NCI-H2196 (cell line): Measurements from ENCODE around the gene CDK5.
"Not testable (repeated sequence)": the region's sequence is repeated elsewhere in the genome, so short reads cannot be mapped to it uniquely, and the experiment has no call there.

Experiments used
- DNase-seq: peaks from one replicate; lab custom pipeline; 2025; ENCODE audit not compliant: unreplicated experiment; lab: John Stamatoyannopoulos, UW

CDK5 gene

DNA sequence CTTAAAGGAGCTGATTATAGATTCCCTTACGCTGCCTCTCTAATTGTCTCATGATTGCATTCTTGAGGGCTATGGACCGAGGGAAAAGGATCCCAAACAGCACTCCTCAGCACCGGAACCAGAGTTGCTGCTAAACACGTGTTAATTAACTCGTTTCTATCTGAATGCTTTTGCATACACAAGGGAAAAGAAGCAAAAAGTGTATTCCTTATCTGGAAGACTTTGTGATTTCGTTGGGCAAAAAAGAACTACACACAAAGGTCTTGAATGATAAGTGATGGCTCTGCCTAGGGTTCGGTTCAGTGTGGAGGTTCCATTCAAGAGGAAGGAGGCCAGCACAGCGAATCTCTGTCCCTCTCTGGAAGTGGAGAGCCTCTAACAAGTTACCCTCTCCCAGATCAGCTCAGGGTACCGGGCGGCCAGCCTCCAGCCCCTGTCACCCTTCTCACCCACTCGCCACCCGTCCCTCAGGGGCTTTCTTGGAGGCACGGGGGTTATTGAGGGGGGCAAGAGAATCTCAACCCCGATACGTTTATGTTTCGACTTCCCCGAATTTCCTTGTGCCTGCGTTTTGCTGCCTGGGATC lies 1.2 kb upstream of the CDK5 start:
- DNase-seq: no peak

DNA sequence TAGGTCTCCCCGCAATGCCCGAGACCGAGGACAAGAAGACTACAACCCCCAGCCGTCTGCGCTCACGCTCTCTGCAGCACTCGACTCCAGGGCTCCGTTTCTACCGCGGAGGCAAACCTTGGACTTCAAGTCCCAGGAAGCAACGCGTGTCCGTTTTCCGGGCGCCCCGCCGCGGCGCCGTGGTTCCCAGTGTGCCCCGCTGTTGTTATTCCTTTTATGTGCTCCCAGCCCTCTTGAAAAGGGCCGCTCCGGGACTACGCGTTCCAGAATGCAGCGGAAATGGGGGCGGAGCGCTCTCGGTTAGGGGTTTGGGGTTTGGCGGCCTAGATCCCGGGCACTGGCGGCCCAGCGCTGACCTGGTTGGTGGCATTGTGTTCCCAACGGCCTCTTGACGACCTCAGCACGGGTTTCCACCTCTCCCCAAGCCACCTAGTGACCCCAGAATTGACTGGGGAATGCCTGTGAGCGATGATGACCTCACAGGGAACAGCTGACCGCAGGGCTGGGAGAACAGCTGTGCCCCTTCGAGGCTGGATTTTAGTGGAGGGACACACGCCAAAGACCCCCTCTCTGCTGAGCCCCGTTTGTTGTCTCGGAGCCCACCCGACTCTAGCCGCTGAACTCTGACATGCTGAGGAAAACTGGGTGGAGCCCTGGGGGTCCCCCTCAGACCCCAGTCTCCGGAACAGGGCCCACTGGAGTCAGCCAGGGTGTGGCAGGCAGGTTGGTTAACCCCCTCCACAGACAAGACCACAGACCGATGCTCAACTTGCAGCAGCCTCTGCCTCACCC lies 488 bp upstream of the CDK5 start:
- peak; percentile 93 for DNase-seq

DNA sequence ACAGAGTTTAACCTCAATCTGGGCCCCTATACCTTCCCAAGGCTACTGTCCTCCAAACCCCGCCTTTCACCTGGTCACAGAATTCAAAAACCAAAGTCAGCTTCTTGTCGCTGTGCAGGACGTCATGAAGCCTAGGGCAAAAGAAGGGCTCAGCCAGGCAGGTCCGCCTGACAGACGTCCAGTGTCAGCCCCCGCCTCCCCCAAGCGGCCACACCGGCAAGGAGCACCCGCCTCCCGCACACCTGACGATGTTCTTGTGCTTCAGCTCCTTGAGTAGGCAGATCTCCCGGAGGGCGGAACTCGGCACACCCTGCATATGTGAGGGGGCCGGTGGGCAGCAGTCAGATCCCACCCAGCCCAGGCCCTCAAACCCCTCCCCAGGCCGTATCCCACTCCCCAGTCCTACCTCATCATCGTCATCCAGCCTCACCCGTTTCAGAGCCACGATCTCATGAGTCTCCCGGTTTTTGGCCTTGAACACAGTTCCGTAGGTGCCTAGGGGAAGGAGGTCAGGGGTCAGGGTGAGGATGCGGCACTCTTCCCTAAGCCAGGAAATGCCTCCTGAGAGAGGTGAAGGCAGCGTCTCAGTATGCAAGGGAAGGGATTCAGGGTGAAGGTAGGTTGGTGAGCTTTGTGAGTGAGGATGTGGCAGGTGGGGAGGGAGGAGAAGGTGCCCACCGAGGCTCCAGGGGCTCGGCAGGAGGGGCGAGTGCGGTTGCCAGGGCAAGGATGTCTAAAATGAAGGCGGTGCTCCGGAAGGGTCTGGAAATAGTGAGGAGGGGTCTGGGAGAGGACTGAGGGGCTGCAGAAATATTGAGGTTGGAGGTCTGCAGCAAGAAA lies 811 bp downstream of the CDK5 start:
- no peak for DNase-seq

DNA sequence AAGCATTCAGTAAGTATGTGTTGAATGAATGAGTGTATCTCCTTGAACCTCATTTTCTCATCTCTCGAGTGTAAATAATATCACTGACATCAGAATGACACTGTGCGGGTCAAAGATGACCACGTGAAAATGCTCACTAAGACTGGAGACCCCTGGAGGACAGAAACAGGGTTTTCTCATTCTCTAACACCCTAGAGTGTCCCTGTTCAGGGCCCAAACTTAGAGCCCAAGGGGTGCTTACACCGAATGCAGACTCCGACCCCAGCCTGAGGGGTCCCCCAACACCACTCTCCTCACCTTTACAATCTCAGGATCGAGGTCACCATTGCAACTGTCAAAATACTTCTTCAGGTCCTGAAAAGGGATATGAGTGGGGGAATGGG lies 1.4 kb downstream of the CDK5 start:
- no peak for DNase-seq

DNA sequence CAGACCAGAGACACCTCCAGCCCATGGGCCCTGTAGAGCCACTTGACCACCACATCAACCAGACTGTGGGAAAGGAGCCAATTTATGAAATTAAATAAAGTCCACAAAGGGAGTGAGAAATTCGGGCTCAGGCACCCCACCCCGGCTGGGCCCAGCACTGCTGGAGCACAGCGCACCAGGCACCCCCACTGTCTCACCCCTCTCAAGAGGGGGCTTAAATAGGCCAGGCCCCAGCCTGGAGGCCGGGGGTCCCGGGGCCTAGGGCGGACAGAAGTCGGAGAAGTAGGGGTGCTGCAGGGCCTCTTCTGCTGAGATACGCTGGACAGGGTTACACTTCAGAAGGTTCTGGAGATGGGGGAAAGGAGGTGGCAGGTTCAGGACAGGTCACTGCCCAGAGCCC lies 3.9 kb downstream of the CDK5 start:
- no peak for DNase-seq

DNA sequence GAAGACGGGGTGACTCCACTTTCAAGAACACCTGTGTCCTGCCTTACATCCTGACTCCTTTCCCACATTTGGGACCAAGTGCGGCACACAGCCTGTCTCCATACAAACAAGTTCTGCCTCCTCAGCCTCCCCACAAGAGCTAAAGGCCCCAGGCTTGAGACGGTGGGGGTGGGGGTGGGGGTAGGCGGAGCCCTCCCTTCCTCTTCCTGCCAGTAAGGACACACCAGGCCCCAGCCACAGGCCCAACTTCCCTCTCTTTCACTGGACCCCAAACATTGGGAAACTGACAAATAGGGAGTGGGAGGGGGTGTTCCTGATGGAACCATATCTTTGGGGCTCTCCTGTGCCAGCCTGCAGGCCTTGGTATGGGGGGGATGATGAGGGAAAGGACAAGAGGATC lies 4.6 kb downstream of the CDK5 start:
- no peak for DNase-seq

DNA sequence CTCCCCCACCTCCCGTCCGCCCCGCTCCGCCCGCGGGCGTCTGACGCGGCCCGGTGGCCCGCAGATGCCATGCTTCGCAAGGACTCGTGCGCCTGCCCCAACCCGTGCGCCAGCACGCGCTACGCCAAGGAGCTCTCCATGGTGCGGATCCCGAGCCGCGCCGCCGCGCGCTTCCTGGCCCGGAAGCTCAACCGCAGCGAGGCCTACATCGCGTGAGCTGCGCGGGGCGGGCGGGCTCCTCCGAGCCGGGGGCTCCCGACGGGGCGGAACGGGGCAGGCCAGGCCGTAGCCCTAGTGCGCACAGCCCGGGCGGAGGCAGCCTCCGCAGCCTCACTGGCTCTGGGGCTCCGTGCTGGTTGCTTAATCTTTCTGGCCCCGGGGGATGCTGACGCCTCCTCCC lies 6.6 kb downstream of the CDK5 start:
- DNase-seq: no peak

DNA sequence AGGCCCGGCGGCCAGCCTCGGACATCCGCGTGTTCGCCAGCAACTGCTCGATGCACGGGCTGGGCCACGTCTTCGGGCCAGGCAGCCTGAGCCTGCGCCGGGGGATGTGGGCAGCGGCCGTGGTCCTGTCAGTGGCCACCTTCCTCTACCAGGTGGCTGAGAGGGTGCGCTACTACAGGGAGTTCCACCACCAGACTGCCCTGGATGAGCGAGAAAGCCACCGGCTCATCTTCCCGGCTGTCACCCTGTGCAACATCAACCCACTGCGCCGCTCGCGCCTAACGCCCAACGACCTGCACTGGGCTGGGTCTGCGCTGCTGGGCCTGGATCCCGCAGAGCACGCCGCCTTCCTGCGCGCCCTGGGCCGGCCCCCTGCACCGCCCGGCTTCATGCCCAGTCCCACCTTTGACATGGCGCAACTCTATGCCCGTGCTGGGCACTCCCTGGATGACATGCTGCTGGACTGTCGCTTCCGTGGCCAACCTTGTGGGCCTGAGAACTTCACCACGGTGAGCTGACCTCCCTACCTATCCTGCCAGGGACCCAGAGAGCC lies 8.7 kb downstream of the CDK5 start:
- DNase-seq: no peak

DNA sequence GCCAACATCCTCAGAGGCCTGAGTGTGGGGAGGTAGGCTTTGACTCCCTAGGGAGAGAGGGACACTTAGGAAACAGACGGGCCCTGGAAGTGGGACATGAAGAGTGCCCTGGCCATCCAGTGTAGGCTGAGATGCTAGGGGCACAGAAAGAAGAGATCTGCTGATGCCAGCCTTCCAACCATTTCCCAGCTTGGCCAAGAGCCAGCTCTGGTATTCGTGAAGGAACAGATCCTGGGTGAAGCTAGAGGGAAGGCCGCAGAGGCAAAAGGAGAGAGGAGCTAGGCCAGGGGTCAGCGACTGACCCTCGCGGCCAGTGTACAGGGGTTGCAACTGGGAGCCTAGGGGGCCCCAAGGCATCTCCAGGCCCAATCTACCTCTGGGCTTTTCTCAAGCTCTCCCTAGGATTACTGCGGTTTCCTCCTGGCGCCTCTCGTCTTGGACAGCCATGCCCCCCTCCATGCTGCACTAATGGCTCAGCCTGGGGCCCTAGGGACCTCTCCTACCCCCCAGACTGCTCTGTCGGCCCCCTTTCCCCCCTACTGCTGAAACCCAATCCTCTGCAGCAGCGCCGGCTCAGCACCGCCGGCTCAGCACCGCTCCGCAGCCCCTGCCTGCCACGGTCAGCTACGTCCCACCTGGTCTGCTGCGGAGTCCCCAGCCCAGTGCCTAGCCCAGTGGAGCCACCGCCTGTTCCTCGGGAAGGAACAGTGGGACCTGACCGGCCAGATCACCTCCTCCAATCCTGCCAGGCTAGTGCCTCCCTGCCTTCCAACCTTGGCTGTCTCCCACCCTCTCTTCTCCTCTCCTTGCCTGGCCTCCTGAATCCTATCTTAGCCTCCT lies 9.5 kb downstream of the CDK5 start, which contains the start of gene ASIC3:
TSS of gene ASIC3 (plus strand) at position 556 of the 840 bp plus-strand sequence. CDS start 355 bp downstream, outside the sequence.
- no peak for DNase-seq

DNA sequence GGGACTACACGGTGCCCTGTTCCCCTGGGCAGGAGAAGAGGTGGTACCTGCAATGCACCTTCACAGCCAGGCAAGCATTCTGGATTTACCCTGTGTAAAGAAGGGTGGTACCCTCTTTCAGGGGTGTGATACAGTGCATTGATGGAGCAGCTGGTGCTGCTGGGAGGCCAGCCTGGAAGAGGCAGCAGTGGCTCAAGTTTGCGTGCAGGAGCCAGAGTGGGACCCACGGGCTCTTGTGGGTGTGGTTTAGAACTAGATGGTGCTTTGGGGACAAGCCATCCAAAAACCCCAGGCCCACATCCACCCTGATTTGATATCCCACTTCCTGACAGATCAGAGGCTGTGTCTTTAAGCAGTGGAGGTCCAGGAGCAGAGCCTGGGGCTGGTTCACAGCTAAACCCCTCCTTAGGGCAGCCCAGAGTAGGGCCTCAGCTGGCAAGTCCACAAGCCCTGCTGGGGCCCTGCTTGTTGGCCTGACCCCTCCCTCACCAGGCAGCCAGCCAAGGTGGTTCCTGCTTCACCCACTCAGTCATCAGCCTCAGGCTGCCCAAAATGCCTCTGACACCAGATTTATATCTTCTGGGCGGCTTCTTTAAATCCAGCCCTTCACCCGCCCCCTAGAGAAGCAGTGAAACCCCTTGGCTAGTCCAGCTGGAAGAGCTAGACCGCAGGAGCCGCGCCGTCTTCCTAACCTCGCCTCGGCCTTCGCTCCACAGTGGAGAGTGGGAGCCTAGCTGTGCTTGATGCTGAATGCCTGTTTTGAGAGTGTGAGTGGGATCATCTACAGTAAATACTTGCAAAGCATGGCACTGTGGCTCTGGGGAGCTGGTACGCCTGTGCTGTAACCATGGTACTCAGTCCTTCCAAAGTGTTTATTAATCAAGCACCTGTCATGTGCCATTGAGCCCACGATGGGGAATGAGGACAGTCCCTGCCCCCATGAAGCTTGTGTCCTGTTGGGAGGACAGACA lies 10.8 kb downstream of the CDK5 start:
- DNase-seq: no peak

DNA sequence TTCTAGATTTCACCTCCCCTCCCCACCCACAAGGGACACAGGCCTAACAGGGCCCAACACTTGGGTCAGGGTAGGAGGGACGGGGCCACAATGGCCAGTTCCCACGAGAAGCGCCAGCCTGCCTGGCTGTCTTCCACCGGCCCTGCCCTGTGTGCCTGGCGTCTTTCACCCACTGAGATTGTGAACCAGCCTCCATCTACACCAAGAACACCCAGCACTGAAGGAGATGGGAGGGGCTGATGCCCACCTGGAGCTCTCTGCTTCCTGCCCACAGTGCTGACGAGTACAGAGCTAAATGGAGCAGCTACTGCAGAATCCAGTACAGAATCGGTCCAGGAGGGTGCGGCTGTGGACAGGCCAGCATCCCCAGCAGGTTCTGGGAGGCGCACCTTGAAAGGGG lies 11.7 kb downstream of the CDK5 start:
- DNase-seq: no peak

DNA sequence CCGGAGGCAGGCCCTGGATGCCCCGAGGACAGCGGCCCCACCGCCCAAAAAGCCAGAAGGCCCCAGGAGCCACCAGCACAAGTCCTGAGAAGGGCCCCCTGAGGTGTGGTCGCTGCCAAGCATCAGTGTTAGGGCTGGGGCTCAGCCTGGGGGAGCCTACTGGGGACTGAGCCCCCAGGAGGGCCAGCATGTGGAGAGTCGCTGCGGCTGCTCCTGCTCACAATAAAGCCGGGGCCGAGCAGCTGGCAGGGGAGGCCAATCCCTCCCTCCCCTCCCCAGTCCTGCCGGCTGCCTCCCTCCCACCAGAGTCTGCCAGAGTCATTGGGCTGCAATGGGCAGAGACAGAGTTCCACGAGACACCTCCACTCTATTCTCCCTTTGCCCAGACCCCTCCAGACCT lies 12.4 kb downstream of the CDK5 start:
- DNase-seq: no peak

DNA sequence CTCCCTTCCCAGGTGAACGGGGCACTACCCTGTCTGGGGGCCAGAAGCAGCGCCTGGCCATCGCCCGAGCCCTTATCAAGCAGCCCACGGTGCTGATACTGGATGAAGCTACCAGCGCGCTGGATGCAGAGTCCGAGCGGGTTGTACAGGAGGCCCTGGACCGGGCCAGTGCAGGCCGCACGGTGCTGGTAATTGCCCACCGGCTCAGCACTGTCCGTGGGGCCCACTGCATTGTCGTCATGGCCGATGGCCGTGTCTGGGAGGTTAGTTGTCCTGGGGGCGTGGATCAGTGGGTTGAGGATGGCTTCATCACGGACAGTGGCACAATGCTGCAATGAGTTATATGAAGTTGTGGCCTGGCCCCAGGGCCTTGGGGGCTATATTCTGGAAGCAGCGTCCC lies 13.7 kb downstream of the CDK5 start:
- DNase-seq: no peak

DNA sequence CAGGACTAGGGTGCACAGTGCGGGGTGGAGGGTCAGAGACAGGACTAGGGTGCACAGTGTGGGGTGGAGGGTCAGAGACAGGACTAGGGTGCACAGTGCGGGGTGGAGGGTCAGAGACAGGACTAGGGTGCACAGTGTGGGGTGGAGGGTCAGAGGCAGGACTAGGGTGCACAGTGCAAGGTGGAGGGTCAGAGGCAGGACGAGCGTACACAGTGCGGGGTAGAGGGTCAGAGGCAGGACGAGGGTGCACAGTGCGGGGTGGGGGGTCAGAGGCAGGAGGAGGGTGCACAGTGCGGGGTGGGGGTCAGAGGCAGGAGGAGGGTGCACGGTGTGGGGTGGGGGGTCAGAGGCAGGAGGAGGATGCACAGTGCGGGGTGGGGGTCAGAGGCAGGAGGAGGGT lies 14.2 kb downstream of the CDK5 start:
- not testable (repeated sequence) for DNase-seq

DNA sequence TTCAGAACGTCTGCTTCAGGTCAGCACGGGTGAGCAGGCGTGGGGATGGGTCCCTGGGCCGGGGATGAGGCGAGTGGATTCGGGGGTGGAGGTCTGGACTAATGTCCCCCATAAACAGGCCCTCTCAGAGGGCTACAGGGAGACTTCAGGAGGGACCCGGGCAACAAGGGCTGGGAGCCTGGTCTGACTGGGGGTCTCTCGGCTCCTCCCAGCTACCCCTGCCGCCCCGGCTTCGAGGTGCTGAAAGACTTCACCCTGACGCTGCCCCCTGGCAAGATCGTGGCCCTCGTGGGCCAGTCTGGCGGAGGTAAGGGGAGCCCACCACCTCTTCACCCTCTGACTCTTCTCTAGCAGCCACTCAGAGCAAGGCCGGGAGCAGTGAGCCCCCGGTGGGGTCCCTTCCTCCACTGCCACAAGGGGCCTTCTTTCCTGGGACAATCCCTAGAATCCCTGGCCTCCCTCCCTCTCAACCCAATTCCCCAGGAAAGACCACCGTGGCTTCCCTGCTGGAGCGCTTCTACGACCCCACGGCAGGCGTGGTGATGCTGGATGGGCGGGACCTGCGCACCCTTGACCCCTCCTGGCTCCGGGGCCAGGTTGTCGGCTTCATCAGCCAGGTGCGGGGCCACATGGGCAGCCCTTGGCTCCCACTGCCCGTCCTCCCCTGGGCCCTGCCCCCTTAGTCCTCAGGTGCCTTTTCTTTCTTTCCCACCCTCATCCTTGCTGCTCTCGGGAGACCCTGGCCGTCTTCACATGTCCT lies 16.9 kb downstream of the CDK5 start:
- DNase-seq: no peak

DNA sequence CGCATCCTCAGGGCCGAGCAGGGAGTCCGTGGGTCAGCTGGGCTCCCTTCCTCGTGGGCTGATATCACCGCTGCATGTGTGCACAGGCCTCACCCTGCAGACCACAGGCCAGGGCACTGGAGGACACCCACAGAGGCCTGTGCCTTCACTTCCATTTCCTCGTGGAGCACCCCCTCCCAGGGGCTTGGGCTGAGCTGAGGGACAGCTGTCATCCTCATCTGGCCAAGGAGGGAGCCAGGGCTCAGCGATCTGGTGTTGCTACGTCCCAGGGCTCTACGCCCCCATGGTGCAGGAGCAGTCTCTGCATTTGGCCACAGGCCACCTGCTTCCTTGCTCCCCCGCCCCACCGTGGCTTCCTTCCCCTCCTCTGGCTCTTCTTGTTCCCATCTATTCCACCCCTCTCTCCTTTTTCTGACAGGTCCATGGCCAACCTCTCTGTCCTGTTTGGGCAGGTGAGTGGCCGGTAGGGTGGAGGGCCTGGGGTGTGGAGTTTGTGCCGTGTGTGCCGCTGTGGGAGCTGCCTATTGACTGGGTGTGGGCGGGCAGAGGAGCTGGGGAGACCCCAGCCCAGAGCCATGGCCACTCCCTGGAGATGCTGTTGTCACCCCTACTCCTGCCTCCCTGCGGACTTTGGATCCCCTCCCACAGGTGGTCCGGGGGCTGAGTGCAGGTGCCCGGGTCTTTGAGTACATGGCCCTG lies 17.7 kb downstream of the CDK5 start:
- DNase-seq: no peak

DNA sequence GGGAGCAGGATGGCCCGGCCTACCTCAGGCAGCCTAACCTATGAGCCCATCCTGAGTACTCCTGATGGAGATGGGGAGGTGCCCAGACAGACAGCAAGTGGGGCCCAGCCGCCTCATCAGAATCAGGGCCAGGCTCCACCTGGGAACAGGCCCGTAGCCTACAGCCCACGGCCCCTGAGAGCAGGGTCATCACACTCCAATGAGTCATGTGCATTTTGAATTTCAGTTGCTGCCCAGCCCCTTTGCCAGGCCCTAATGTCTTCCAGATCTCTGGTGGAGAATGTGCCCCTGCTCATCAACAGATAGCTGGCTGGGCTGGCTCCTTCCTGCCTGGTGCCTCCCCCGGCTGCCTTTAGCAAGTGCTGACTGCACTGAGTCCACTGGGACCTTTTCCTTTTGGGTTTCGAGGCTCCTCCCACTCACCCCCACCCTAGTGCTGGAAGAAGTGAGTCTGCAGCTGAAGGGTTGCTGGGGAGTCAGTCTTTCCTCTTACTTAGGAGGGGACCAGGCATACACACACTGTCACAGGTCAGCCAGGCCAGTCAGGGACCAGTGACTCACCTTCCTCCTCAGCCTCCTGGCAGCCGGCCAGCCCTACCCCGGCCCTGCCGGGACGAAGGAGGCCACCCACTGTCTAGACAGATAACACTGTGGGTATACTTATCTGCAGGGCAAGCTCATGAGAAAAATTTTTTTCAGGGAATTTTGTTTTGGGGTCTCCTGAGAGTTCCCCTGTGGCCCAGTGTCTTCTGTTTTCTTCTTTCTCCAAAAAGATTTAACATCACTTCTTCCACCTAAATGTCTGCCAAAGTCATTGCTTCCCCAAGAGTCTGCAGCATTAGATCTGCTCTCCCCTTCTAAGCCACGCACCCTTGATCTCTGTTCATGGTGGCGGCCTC lies 18.5 kb downstream of the CDK5 start:
- DNase-seq: peak; percentile 62
